Liver (tissue), 9 donors: ENCODE measurements around the gene RHOT1. TPM values are rescaled to one million over a fixed set of nuclear protein-coding genes. Genes with fewer than 3 reads are reported as not detected.

ENCODE experiments used
- DNase-seq: peaks from one replicate; pipeline ENCODE4 v3.0.0-alpha.2; 2017; ENCODE audit warnings: low spot score
- H3K27ac ChIP-seq, 2 donors: one replicate each; pipeline ENCODE4 v1.7.0; 2013; ENCODE audit warnings: inconsistent platforms in 2 of 2, low read length in 2 of 2, control low read depth in 1 of 2, low read depth in 1 of 2, mild to moderate bottlenecking in 1 of 2
- H3K27me3 ChIP-seq, 4 donors: one replicate each; pipeline versions ENCODE4 v1.6.1 to v1.7.0; 2013; ENCODE audit warnings: low read length in 3 of 4, inconsistent platforms in 1 of 4, mild to moderate bottlenecking in 1 of 4, moderate library complexity in 1 of 4; ENCODE audit not compliant: control insufficient read depth in 4 of 4, insufficient read depth in 4 of 4
- H3K36me3 ChIP-seq, 4 donors: one replicate each; pipeline versions ENCODE4 v1.6.1 to v1.7.0; 2013; ENCODE audit warnings: low read length in 3 of 4, mild to moderate bottlenecking in 3 of 4, low read depth in 1 of 4, moderate library complexity in 1 of 4; ENCODE audit not compliant: control insufficient read depth in 4 of 4, insufficient read depth in 3 of 4
- H3K4me1 ChIP-seq, 4 donors: one replicate each; pipeline versions ENCODE4 v1.6.1 to v1.7.0; 2013; ENCODE audit warnings: low read length in 3 of 4, mild to moderate bottlenecking in 3 of 4, moderate library complexity in 1 of 4; ENCODE audit not compliant: control insufficient read depth in 4 of 4, insufficient read depth in 4 of 4
- H3K4me3 ChIP-seq, 3 donors: one replicate each; pipeline versions ENCODE4 v1.6.1 to v1.7.0; 2013; ENCODE audit warnings: low read length in 3 of 3, control low read depth in 1 of 3, low read depth in 1 of 3, mild to moderate bottlenecking in 1 of 3
- H3K9ac ChIP-seq, 2 donors: one replicate each; pipeline ENCODE4 v1.7.0; 2013; ENCODE audit warnings: low read length in 2 of 2, mild to moderate bottlenecking in 2 of 2, moderate library complexity in 2 of 2, control low read depth in 1 of 2, low read depth in 1 of 2
- H3K9me3 ChIP-seq, 4 donors: one replicate each; pipeline versions ENCODE4 v1.6.1 to v1.7.0; 2013; ENCODE audit warnings: low read length in 3 of 4; ENCODE audit not compliant: control insufficient read depth in 4 of 4
- CTCF ChIP-seq: fragments of 150-350 bp; IDR thresholded peaks from 2 replicates; pipeline ENCODE4 v1.5.1; 2017; ENCODE audit warnings: improper control_type of control experiment, low read depth, low read length; ENCODE audit not compliant: missing input control
- EGR1 ChIP-seq, 2 donors: IDR thresholded peaks; 2 replicates each; pipeline ENCODE4 v1.6.1; 2016 to 2018; ENCODE audit warnings: antibody characterized with exemption in 2 of 2, low read depth in 2 of 2
- FOXA1 ChIP-seq: IDR thresholded peaks from 2 replicates; pipeline ENCODE4 v1.6.1; 2016; ENCODE audit warnings: antibody characterized with exemption
- FOXA2 ChIP-seq: IDR thresholded peaks from 2 replicates; pipeline ENCODE4 v1.6.1; 2016; ENCODE audit warnings: antibody characterized with exemption
- GABPA ChIP-seq, 2 donors: IDR thresholded peaks in 1 of 2; conservative IDR thresholded peaks in 1 of 2; 2 replicates each; pipeline ENCODE4 v1.6.1; 2016; ENCODE audit warnings: antibody characterized with exemption in 2 of 2, mild to moderate bottlenecking in 1 of 2, moderate library complexity in 1 of 2
- HNF4A ChIP-seq, 2 donors: conservative IDR thresholded peaks; 2 replicates each; pipeline ENCODE4 v1.6.1; 2016; ENCODE audit warnings: antibody characterized with exemption in 2 of 2, mild to moderate bottlenecking in 2 of 2
- HNF4G ChIP-seq: IDR thresholded peaks from 2 replicates; pipeline ENCODE4 v1.6.1; 2016; ENCODE audit warnings: antibody characterized with exemption
- JUND ChIP-seq, 2 donors: IDR thresholded peaks; 2 replicates each; pipeline ENCODE4 v1.6.1; 2016; ENCODE audit warnings: antibody characterized with exemption in 2 of 2
- MAX ChIP-seq: IDR thresholded peaks from 2 replicates; pipeline ENCODE4 v1.6.1; 2016; ENCODE audit warnings: antibody characterized with exemption
- NR2F2 ChIP-seq: IDR thresholded peaks from 2 replicates; pipeline ENCODE4 v1.6.1; 2016; ENCODE audit warnings: antibody characterized with exemption
- RAD21 ChIP-seq, 2 donors: IDR thresholded peaks; 2 replicates each; pipeline ENCODE4 v1.6.1; 2016; ENCODE audit warnings: antibody characterized with exemption in 2 of 2, mild to moderate bottlenecking in 2 of 2
- REST ChIP-seq: IDR thresholded peaks from 2 replicates; pipeline ENCODE4 v1.6.1; 2016; ENCODE audit warnings: antibody characterized with exemption, mild to moderate bottlenecking
- RXRA ChIP-seq, 2 donors: IDR thresholded peaks; 2 replicates each; pipeline ENCODE4 v1.6.1; 2017 to 2018; ENCODE audit warnings: antibody characterized with exemption in 2 of 2, mild to moderate bottlenecking in 1 of 2
- SP1 ChIP-seq: IDR thresholded peaks from 2 replicates; pipeline ENCODE4 v1.6.1; 2018; ENCODE audit warnings: antibody characterized with exemption, mild to moderate bottlenecking
- TAF1 ChIP-seq: conservative IDR thresholded peaks from 2 replicates; pipeline ENCODE4 v1.6.1; 2016; ENCODE audit warnings: antibody characterized with exemption, mild to moderate bottlenecking
- YY1 ChIP-seq: IDR thresholded peaks from 2 replicates; pipeline ENCODE4 v1.6.1; 2016; ENCODE audit warnings: antibody characterized with exemption, mild to moderate bottlenecking
- ZBTB33 ChIP-seq: IDR thresholded peaks from 2 replicates; pipeline ENCODE4 v1.6.1; 2016; ENCODE audit warnings: antibody characterized with exemption
- WGBS: extraction: QIAGEN DNeasy Blood & Tissue Kit; methylation state at CpG from one replicate; pipeline ENCODE4 v1.1.7; 2013; 5-methylcytosine and 5-hydroxymethylcytosine counted together
- polyA plus RNA-seq, 2 donors: library from polyadenylated mRNA; stranded (reverse) in 1 of 2; unstranded in 1 of 2; fragments of 200-250 nt in 1 of 2; fragments of >200 nt in 1 of 2; fragmentation: Nextera tagmentation in 1 of 2; extraction: Ambion mirVana in 1 of 2; gene quantifications; one replicate each; pipeline versions ENCODE4 v1.2.1 to v1.2.3, GENCODE V29; 2013 to 2015
- total RNA-seq, 2 donors: library from RNA; depleted of rRNA; stranded (reverse); fragments of >200 nt; gene quantifications; one replicate each; pipeline ENCODE4 v1.2.3, GENCODE V29; 2014
- TF ChIP-seq, protein P1 (sequence below): IDR thresholded peaks from 2 replicates; pipeline ENCODE4 v1.6.1; 2016; ENCODE audit warnings: antibody characterized with exemption
- donor health status: healthy.
- donor health status: healthy.
- donor health status: healthy.
- donor health status: healthy.
- donor health status: healthy.

Gene RHOT1
- total and polyA plus RNA-seq, 4 donors, result 8.1 to 43.4 (median 17.1) TPM

GRCh38 chr17:32256012-32256700 is 113.9 kb downstream of the RHOT1 start:
- Histone ChIP-seq H3K9ac (no peak overlapping the region), H3K4me3 (no peak overlapping the region), H3K36me3 (no peaks in the 10 kb centered on the region), H3K27me3 (no peaks in the 10 kb centered on the region), H3K4me1 (no peaks in the 10 kb centered on the region), H3K9me3 (no peaks in the 10 kb centered on the region), H3K27ac (no peak overlapping the region)
- DNase-seq, result no peak
- TF ChIP-seq ZBTB33, result no peak
- TF ChIP-seq FOXA1, result no peak
- no peak for TF ChIP-seq EGR1 (IDR thresholded peaks at IDR 0.05; ENCODE audit: low read depth in 2 of 2)
- no peak for TF ChIP-seq HNF4A (conservative IDR thresholded peaks at IDR 0.05)
- no peak for TF ChIP-seq SP1
- TF ChIP-seq JUND (IDR thresholded peaks at IDR 0.05), result no peak
- TF ChIP-seq HNF4G, result no peak
- TF ChIP-seq NR2F2, result no peak
- no peak for TF ChIP-seq FOXA2
- TF ChIP-seq REST, result no peak
- no peak for TF ChIP-seq YY1
- no peak for TF ChIP-seq CTCF
- TF ChIP-seq, protein P1, sequence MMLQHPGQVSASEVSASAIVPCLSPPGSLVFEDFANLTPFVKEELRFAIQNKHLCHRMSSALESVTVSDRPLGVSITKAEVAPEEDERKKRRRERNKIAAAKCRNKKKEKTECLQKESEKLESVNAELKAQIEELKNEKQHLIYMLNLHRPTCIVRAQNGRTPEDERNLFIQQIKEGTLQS, result no peak
- no peak for TF ChIP-seq RXRA (IDR thresholded peaks at IDR 0.05)
- no peak for TF ChIP-seq MAX
- no peak for TF ChIP-seq TAF1
- no peak for TF ChIP-seq RAD21 (IDR thresholded peaks at IDR 0.05)
- TF ChIP-seq GABPA (IDR thresholded peaks at IDR 0.05 in 1 of 2, conservative IDR thresholded peaks at IDR 0.05 in 1 of 2), result no peak
- WGBS, result 82% methylated on average over 9 of the region's 9 CpGs
